ENCODE data around the gene PHF2.
A peak's percentile ranks its signal among the peaks of the same experiment; 100 is the strongest.
"Not testable (repeated sequence)": the region's sequence is repeated elsewhere in the genome, so short reads cannot be mapped to it uniquely, and the experiment has no call there.

Gene PHF2

GRCh38 chr9:93665637-93666438, 89.5 kb downstream of the PHF2 start:
- DNase-seq (ENCODE audit: low spot score) = peak; percentile 32

GRCh38 chr9:93666439-93666784, 90.0 kb downstream of the PHF2 start:
- peak; percentile 34 for DNase-seq (ENCODE audit: low spot score)

DNA sequence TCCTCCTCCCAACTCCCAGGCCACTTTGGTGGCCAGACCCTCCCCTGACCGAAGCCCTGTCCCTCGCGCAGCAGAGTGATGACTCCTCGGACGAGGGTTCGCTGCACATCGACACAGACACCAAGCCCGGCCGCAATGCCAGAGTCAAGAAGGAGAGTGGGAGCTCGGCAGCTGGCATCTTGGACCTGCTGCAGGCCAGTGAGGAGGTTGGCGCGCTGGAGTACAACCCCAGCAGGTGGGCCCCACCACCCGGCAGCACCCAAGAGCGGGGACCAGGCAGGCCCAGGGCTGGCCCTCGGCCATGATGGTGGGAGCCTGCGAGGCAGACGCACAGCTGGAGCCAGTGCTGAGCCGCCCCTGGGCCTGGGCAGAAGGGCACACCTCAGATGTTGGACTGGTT, 90.6 kb downstream of the PHF2 start:
- DNase-seq (ENCODE audit: low spot score) = peak; percentile 36

DNA sequence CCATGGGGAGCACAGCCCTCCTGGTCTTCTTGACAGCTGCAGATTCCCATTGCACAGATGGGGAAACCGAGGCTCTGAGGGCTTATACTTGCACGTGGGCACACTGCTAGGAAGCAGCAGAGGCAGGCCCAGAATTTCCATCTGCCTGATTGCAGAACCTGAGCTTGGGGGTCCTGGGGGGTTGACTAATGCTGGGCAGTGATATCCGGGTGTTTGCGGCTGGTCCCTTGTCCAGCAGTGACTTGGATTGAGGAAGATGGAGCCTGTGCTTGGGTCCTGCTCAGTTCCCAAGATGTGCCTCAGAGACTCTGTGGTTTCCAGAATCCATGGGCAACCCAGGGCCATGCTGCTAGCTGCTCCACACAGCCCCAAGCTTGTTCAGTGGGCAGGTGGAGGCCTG, 91.2 kb downstream of the PHF2 start:
- peak; percentile 37 for DNase-seq (ENCODE audit: low spot score)

GRCh38 chr9:93668261-93668871, 92.0 kb downstream of the PHF2 start:
- peak; percentile 53 for DNase-seq (ENCODE audit: low spot score)

- peak; percentile 44 for DNase-seq (ENCODE audit: low spot score)
These were observed 93.0 kb downstream of the PHF2 start for GRCh38 chr9:93669116-93669957.

DNA sequence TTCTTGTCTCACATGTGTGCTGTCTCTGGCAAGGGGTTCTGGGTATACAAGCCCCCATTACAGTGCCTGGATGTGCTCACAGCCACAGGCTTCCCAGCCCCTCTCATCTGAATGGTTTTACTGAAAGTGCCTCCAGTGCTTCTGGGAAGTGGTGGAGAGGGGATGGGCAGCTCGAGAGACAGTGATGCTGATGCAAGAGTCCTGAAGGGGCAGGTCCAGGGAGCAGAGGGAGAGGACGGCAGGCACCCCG, 93.5 kb downstream of the PHF2 start:
- DNase-seq (ENCODE audit: low spot score) = peak; percentile 30

GRCh38 chr9:93670208-93671019, 94.0 kb downstream of the PHF2 start:
- peak; percentile 42 for DNase-seq (ENCODE audit: low spot score)

DNA sequence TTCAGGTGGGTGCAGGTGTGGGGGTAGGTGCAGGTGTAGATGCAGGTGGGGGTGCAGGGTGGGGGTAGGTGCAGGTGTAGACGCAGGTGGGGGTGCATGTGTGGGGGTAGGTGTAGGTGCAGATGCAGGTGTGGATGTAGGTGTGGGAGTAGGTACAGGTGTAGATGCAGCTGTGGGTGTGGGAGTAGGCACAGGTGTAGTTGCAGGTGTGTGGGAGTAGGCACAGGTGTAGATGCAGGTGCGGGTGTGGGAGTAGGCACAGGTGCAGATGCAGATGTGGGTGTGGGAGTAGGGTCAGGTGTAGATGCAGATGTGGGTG, 94.6 kb downstream of the PHF2 start:
- no peak for DNase-seq (ENCODE audit: low spot score)

- DNase-seq (ENCODE audit: low spot score) = not testable (repeated sequence)
These were observed 96.1 kb downstream of the PHF2 start for GRCh38 chr9:93672330-93673020.

DNA sequence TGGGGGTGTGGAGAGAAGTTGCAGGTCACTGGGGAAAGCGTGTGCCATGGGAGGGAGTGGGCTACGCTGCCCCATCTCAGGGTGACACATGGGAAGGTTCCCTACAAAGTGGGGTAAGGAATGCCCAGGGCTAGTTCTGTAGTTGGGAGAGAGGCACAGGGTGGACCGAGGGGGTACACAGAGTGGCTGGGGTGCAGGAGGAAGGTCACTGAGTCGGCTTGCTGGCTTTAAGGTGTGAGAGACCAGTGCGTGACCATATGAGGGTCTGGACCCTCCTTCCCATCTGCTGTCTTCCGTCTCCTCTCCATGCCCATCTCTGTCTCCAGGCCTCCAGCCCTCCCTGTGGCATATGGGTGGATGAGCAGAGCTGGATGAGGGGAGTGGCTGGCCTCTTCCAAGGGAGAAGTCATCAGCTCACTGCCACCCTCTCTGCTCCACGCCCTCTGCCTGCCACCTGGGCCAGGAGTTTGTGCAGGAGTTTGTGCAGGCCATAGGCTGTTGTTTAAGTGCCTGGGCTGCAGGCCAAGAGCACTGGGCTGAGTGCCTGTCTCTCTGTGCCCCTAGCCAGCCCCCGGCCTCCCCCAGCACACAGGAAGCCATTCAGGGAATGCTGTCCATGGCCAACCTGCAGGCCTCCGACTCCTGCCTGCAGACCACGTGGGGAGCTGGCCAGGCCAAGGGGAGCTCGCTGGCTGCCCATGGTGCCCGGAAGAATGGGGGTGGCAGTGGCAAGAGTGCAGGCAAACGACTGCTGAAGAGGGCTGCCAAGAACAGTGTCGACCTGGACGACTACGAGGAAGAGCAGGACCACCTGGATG, 96.8 kb downstream of the PHF2 start:
- DNase-seq (ENCODE audit: low spot score) = peak; percentile 42

DNA sequence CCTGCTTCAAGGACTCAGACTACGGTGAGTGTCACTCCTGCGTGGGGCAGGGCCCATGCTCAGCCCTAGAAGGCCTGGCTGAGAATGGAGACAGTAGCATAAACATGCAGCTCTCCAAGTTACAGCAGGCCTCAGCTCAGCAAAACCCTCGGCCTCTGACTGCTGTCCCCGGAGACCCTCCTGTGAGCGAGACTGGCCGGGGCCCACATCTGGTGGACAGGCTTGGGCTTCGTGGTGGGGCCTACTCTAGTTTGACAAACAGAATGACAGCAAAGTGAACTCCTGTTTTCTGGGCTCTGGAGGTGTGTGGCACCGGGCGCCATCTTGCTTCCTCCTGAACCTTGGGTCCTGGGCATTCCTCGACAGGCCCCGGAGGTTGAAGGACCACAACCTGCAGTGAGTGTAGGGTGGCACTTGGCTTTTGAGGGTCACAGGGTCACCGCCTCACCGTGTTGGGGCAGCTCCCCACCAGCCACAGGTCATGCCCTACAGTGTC, 97.5 kb downstream of the PHF2 start:
- DNase-seq (ENCODE audit: low spot score) = peak; percentile 32

DNA sequence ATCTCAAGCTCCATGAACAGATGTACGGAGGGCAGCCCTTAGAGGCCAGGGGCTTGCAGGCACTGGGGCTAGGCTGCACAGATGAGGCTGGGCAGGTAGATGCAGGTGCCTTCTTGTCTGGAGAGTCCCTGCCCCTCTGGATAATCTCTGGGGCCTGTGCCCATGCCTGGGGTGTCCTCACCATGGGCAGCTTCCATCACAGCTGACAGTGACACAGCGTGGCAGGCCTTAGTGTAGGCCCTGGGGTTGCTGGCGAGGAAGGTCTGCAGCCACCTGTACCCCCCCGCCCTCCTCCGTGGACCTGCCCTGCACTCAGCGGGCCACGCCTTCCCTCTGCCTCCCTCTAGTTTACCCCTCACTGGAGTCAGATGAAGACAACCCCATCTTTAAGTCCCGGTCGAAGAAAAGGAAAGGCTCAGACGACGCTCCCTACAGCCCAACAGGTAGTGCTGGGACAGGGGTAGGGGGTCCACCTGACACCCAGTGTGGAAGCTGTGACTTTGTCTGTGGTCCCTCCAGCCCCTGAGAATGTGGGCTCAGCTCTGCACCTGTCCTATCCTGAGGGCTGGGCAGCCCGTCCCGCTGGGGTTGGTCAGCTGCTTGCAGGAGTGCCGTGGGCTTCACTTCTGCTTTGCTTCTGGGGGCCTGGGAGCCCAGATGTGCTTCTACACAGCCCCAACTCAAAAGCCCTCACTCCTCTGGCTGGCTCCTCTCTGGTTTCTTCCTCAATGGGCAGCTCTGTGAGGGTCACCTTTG, 98.4 kb downstream of the PHF2 start:
- peak; percentile 36 for DNase-seq (ENCODE audit: low spot score)

DNA sequence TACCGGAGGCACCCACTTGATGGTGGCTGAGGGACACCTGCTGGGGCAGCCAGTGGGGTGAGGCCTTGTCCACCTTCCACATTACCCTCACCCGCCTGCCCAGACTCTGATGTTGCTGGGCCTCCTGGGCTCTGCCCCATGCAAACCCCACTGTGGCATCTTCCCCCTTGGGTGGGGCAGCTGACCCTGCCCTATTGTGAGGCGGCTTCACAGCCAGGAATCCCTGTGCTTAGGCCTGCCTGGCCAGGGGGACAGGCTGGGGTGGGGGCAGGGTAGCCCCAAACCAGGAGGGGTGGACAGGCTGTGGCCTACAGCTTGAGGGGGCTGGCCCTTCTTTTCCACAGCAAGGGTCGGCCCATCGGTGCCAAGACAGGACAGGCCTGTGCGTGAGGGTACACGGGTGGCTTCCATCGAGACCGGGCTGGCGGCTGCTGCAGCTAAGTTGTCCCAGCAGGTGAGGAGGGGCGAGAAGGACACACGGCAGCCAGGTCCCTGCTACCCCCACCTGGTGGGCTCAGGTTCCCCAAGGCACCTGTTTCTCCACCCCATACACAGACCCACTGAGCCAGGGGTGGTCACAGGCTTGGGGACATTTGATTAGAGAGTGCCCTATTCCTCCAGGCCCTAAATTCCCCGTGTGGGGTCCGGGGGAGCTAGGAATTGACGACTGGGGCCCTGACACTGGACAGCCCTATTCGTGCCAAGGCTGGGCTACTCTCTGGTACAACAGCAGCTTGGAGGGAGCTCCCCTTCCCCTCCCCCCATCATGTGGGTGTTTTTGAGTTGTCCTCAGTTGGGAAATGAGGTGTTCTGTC, 99.2 kb downstream of the PHF2 start:
- peak; percentile 20 for DNase-seq (ENCODE audit: low spot score)

- peak; percentile 33 for DNase-seq (ENCODE audit: low spot score)
These were observed 100.1 kb downstream of the PHF2 start for GRCh38 chr9:93676310-93677047.

- peak; percentile 27 for DNase-seq (ENCODE audit: low spot score)
These were observed 100.7 kb downstream of the PHF2 start for GRCh38 chr9:93677048-93677571.

- no peak for DNase-seq (ENCODE audit: low spot score)
These were observed 101.3 kb downstream of the PHF2 start for GRCh38 chr9:93677641-93678136.
